HG03575 (cell line): Measurements from ENCODE around the gene ARID3A.
"Not testable (repeated sequence)": the region's sequence is repeated elsewhere in the genome, so short reads cannot be mapped to it uniquely, and the experiment has no call there.

Experiments used
- ATAC-seq: cut with Tn5 transposase; IDR thresholded peaks from one replicate; pipeline ENCODE4 v1.9.1; 2021; ENCODE audit not compliant: unreplicated experiment, insufficient number of reproducible peaks, low FRiP score; ENCODE audit errors: extremely low read depth

ARID3A gene

GRCh38 chr19:954272-954671 is 28.4 kb downstream of the ARID3A start:
- no peak for ATAC-seq

DNA sequence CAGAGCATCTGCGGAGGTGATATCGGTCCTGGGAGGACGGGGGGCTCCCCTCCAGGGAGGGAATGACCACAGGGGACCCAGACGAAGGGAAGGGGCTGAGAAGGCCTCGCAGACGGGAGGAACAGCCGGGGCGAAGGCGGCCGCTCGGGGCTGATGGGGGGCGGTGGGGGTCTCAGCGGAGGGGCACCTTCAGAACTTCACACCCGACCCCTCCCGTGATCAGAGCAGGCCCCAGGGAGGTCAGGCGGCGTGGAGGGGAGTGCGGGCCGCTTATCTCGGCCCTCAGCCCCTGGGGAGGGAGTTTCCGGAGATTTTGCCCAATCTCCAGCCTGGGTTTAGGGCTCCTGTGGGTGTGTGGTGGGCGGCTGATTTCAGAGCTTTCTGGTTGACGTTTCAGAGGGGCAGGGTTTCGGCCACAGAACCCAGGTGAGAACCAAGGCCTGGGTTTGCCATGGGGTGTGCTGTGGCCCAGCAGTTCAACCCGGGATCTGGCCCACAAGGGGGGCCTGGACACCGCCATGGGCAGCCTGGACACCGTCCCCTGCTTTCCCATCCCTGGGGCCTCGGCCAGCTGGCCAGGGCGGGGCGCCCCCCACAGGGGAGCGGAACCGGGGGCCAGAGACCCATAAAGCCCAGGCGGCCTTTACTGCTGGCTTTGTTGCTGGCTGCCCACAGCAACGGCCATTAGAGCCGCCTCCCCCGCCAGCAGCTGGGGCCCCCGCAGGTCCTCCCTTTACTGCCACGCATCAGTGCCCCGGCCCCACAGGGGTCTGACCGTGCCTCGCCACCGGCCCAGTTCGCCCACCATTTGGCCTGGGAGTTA is 29.0 kb downstream of the ARID3A start:
- ATAC-seq = no peak

DNA sequence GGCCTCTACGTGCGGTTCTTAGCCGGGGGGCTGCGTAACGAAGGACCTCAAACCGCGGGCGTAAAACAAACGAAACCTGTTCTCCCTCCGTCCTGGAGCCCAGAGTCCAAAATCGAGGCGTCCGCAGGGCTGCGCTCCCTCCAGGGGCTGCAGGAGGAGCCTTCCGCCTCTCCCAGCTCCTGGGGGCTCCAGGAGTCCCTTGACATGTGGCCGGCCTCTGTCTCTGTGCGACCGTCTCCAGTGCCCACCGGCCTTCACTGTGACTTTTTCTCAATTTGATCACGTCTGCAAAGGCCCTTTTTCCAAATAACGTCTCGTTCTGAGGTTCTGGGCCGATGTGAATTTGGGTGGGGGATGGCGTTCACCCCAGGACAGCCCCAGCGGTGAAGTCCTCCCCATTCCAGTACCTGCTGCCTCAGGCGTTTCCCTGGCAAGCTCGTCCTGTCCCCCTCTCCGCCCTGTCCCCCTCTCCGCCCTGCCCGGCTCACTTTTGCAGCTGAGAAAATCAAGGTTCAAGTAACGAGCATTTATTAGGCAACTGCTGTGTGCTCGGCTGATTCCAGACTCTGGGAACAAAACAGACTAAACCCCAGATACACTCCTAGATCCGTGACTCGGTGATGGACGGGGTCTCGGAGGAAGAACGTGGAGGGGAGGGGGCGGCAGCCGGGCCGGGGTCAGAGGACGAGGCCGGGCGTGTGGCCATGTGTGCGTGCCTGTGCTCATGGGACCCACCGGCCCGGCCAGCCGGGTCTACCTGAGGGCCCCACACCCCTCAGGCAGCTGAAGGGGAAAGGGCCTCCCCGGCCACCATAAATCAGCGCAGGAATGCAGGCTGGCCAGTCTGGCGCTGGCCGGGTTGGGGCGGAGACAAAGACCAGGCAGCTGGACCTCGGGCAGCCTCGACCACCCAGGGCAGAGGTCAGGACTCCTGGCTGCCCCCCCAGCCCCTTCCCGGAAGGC is 30.2 kb downstream of the ARID3A start:
- no peak for ATAC-seq

GRCh38 chr19:956766-957440 is 31.1 kb downstream of the ARID3A start:
- no peak for ATAC-seq

DNA sequence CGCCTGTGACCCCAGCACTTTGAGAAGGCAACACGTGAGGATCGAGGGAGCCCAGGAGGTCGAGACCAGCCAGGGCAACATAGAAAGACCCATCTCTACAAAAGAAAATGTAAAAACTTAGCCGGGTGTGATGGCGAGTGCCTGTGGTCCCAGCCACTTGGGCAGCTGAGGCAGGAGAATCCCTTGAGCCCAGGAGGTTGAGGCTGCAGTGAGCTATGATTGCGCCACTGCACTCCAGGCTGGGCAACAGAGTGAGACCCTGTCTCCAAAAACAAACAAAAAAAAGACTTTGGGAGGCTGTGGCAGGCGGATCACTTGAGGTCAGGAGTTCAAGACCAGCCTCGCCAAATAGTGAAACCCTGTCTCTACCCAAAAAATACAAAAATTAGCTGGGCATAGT is 31.7 kb downstream of the ARID3A start:
- not testable (repeated sequence) for ATAC-seq

DNA sequence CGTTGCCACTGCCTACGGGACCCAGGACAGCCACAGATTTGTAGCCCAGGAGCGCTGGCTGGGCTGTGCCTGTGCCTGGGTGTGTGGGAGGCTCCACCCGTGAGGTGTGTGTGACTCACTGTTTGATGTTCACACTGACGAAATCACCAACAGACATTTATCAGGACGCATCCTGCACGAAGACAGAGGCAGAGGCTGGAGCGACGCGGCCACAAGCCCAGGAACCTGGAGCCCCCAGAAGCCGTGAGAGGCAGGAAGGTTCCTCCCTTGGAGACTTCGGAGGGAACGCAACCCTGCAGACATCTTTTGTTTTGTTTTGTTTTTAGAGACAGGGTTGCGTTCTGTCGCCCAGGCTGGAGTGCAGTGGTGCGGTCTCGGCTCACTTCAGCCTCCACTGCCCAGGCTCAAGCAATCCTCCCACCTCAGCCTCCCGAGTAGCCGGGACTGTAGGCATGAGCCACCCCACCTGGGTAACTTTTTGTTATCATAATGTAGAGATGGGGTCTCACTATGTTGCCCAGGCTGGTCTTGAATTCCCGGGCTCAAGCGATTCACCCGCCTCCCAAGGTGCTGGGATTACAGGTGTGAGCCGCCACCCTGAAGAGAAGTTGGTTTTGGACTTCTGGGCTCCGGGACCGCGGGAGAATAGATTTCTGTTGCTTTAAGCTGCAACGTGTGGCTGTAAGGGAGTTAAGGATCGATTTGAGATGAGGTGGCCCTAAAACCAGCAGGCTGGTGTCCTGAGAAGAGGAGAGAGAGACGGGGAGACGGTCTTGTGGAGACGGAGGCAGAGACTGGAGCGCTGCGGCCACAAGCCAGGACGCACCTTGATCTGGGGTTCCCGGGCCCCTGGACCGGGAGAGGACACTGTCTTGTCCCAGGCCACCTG is 33.4 kb downstream of the ARID3A start:
- no peak for ATAC-seq

- ATAC-seq = no peak
Observed at GRCh38 chr19:960020-960419, 34.2 kb downstream of the ARID3A start.

DNA sequence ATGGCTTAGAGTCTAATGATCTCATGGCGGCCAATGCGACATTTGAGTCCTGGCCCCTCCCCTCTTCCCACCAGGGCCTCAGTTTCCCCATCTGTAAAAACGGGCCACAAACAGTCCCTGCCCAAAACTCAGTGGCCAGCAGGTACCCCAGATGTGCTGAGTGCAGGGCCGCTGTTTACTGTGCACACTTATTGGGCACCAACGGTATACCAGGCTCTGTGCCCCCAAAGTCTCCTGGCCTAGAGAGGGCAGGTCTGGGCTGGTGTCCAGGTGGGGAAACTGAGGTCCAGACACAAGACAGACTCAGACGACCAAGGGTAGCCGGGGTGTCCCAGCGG is 34.7 kb downstream of the ARID3A start:
- ATAC-seq = no peak

DNA sequence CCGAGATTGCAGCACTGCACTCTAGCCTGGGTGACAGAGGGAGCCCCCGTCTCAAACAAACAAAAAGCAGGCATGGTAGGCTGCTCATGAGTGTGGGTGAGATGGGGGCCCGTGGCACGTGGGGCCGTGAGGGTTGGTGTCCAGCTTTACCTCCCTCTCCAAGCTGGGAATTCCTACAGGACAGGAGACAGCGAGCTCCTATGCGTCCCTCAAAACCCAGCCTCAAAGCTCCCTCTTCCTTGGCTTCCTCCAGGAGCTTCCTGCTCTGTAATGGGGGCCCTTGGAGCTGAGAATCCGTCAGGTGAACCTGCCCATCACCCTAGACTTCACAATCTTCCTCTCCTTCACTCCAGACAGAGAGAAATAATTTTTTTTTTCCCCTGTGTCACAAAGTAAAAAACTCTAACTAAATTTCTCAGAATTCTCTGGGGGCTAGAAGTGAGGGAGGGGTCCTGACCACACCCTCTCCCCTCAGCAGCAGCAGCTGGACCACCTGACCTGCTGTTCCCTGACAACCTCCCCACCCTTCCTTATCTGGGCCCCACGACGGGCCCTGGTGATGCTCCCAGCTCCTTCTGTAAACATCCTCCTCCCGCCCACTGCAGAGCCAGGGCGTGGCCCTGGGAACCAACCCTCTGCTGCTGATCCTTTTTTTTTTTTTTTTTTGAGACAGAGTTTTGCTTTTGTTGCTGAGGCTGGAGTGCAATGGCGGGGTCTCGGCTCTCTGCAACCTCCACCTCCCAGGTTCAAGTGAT is 36.2 kb downstream of the ARID3A start:
- no peak for ATAC-seq

DNA sequence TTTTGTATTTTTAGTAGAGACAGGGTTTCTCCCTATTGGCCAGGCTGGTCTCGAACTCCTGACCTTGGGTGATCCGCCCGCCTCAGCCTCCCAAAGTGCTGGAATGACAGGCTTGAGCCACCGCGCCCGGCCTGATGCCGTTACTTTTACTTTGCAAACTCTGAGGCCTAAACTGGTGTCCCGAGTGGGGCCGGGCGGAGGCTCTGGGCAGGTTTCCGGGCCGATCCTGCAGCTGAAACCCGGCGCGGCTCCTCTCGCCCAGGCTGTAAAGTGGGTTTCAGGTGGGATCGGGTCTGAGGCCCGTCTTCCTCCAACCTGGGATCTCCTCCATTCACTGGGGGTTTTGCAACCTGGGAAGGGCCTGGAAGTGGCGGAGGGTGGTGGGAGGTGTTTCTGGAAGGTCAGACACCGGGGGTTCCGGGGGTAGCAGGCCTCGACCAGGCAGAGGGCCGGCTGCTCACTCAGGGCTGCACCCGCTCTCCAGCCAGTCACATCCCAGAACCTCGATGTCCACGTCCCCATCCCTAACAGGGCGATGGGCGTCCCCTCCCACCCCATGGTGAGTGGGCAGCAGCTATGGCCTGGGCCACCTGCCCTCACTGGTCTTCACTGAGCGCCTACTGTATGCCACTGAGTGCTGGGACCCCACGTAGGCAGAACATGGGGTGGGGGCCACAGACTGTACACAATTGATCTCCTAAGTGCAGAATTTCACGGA is 37.0 kb downstream of the ARID3A start:
- no peak for ATAC-seq

DNA sequence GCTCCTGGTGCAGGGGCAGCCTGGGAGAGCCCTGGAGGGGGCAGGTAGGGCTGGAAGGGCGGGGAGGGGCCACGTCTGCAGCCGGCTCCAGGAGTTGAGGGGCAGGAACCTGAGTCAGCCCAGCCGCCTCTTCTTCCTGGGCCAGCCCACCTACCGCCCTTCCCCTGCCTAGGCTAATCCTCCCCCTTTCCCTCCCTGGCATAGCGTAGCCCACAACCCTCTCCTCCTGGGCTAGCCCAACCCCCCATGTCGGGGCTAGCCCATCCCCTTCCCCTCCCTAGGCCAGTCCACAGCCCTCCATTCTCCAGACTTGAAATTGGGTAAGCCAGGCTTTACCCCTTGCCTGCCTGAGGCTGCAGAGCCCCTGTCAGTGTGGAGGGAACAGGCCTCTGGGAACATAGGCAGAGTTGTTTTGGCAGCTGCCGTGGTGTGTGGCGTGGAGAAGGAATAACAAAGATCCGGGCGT is 37.7 kb downstream of the ARID3A start:
- no peak for ATAC-seq

- no peak for ATAC-seq
Observed at GRCh38 chr19:964116-964520, 38.3 kb downstream of the ARID3A start.

GRCh38 chr19:964761-965694 is 39.2 kb downstream of the ARID3A start:
- no peak for ATAC-seq

DNA sequence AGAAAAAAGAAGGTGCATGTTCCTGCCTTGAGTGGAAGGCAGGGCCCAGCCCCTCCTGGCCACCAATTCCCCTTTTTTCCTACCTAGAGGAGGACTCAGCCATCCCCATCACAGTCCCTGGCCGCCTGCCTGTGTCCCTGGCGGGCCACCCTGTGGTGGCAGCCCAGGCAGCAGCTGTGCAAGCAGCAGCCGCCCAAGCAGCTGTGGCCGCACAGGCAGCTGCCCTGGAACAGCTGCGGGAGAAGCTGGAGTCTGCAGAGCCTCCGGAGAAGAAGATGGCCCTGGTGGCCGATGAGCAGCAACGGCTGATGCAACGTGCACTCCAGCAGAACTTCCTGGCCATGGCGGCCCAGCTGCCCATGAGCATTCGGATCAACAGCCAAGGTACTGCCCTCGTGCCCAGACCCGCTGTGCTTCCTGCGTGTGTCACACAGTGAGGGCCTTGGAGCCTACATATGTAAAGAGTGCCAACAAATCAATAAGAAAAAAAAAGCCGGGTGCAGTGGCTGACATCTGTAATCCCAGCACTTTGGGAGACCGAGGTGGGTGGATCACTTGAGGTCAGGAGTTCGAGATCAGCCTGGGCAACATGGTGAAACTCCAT is 40.8 kb downstream of the ARID3A start:
- no peak for ATAC-seq

- no peak for ATAC-seq
Observed at GRCh38 chr19:970695-971094, 44.9 kb downstream of the ARID3A start.

DNA sequence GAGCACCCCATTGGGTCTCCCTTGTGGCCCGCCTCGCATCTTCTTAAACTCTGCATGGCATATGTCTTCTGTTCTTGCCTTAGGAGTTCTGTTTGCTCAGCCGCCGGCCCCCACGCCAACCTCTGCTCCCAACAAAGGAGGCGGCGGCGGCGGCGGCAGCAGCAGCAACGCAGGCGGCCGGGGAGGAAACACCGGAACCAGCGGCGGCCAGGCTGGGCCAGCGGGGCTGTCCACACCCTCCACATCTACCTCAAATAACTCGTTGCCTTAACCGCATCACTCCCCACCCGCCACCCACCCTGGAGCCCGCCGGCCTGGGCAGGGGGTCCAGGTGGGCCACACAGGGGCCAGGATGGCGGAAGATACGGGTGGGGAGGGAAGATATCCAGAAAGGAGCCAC is 46.0 kb downstream of the ARID3A start:
- no peak for ATAC-seq
